Astrocyte (in vitro differentiated cells and primary cell): Measurements from ENCODE around the gene EXPH5. TPM values are rescaled to one million over a fixed set of nuclear protein-coding genes. Genes with fewer than 3 reads are reported as not detected.

Experiments
- DNase-seq: peaks from one replicate; pipeline ENCODE4 v3.0.0-alpha.2; 2010; ENCODE audit warnings: low read depth
- FAIRE-seq: peaks from 2 replicates; lab custom pipeline; 2011; peaks lifted over from hg19 to GRCh38; lab: Jason Lieb, UNC
- H2AFZ ChIP-seq: 2 replicates; pipeline ENCODE4 v1.6.0; 2012; ENCODE audit warnings: low read depth, low read length, inconsistent platforms
- H3K27ac ChIP-seq: 2 replicates; pipeline ENCODE4 v1.5.1; 2011; ENCODE audit warnings: low read depth, low read length, inconsistent platforms
- H3K27me3 ChIP-seq: 2 replicates; pipeline ENCODE4 v1.6.0; 2011; ENCODE audit warnings: low read length, inconsistent platforms; ENCODE audit not compliant: insufficient read depth
- H3K36me3 ChIP-seq: 2 replicates; pipeline ENCODE4 v1.5.1; 2011; ENCODE audit warnings: low read length, inconsistent platforms; ENCODE audit not compliant: insufficient read depth
- H3K4me1 ChIP-seq: 2 replicates; pipeline ENCODE4 v1.5.1; 2011; ENCODE audit warnings: low read length, inconsistent platforms; ENCODE audit not compliant: insufficient read depth
- H3K4me2 ChIP-seq: 2 replicates; pipeline ENCODE4 v1.6.0; 2012; ENCODE audit warnings: low read length, inconsistent platforms
- H3K4me3 ChIP-seq: 2 replicates; pipeline ENCODE4 v1.5.1; 2011; ENCODE audit warnings: low read depth, mild to moderate bottlenecking, low read length, inconsistent platforms; ENCODE audit not compliant: insufficient read depth
- H3K79me2 ChIP-seq: 2 replicates; pipeline ENCODE4 v1.6.0; 2012; ENCODE audit warnings: mild to moderate bottlenecking, low read length, inconsistent platforms; ENCODE audit not compliant: insufficient read depth
- H3K9ac ChIP-seq: 2 replicates; pipeline ENCODE4 v1.6.0; 2012; ENCODE audit warnings: mild to moderate bottlenecking, low read length, inconsistent platforms
- H3K9me3 ChIP-seq: 2 replicates; pipeline ENCODE4 v1.5.1; 2012; ENCODE audit warnings: low read depth, mild to moderate bottlenecking, low read length, inconsistent platforms; ENCODE audit not compliant: insufficient read depth
- H4K20me1 ChIP-seq: 2 replicates; pipeline ENCODE4 v1.6.0; 2012; ENCODE audit warnings: low read length, inconsistent platforms; ENCODE audit not compliant: insufficient read depth
- H3K27ac Mint-ChIP-seq: one replicate; pipeline ENCODE4 v1.8.0; 2021; ENCODE audit warnings: mild to moderate bottlenecking, mixed read lengths; ENCODE audit not compliant: unreplicated experiment
- H3K27me3 Mint-ChIP-seq: one replicate; pipeline ENCODE4 v1.8.0; 2021; ENCODE audit warnings: low read depth, mixed read lengths; ENCODE audit not compliant: unreplicated experiment
- H3K36me3 Mint-ChIP-seq: one replicate; pipeline ENCODE4 v1.8.0; 2021; ENCODE audit warnings: low read depth, mixed read lengths; ENCODE audit not compliant: unreplicated experiment
- H3K4me1 Mint-ChIP-seq: one replicate; pipeline ENCODE4 v1.8.0; 2021; ENCODE audit warnings: low read depth, mixed read lengths; ENCODE audit not compliant: unreplicated experiment
- H3K4me3 Mint-ChIP-seq: one replicate; pipeline ENCODE4 v1.8.0; 2021; ENCODE audit warnings: mild to moderate bottlenecking, moderate library complexity, mixed read lengths; ENCODE audit not compliant: unreplicated experiment
- H3K9me3 Mint-ChIP-seq: one replicate; pipeline ENCODE4 v1.8.0; 2021; ENCODE audit warnings: mild to moderate bottlenecking, mixed read lengths; ENCODE audit not compliant: unreplicated experiment
- EZH2 ChIP-seq: IDR thresholded peaks from 2 replicates; pipeline ENCODE4 v1.6.1; 2012; ENCODE audit warnings: mild to moderate bottlenecking, low read length, inconsistent platforms; ENCODE audit not compliant: insufficient read depth
- total RNA-seq: library from RNA; stranded (reverse); gene quantifications from 2 replicates; pipeline ENCODE4 v1.2.1, GENCODE V29; 2021
- TF ChIP-seq, protein P1 (sequence below): IDR thresholded peaks from 2 replicates; pipeline ENCODE4 v1.5.1; 2011; ENCODE audit warnings: low read depth, mild to moderate bottlenecking, inconsistent platforms, low read length, moderate library complexity; ENCODE audit not compliant: insufficient read depth

The EXPH5 gene
- total RNA-seq, 1 donor from 2014 or later = 7.9 TPM

DNA sequence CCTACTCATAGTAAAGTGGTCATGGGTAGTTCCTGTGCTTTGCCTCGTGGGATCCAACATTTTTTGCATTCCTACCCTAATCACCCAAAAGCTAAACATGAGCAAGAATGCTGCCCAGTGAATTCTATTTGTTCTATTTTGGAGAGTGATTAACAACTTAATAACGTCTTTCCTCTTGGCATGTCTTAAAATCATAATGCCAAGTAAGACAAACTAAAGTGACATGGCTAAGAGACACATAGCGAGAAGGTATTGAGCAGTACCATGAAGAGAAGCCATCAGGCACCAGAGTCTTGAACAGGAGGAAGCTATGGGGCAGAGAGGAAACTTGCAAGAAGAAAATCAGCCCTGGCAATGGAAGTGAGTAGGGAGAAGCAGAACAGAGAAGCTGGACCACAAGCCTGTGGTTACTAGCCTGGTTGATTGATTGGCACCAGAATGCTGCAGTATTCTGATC is 32.0 kb downstream of the EXPH5 start:
- H3K27ac ChIP-seq = peak overlapping the region; percentile 20
- H3K9ac ChIP-seq = no peak overlapping the region
- no peaks in the 10 kb centered on the region for H3K36me3 ChIP-seq
- TF ChIP-seq EZH2 = no peak
- TF ChIP-seq, protein P1, sequence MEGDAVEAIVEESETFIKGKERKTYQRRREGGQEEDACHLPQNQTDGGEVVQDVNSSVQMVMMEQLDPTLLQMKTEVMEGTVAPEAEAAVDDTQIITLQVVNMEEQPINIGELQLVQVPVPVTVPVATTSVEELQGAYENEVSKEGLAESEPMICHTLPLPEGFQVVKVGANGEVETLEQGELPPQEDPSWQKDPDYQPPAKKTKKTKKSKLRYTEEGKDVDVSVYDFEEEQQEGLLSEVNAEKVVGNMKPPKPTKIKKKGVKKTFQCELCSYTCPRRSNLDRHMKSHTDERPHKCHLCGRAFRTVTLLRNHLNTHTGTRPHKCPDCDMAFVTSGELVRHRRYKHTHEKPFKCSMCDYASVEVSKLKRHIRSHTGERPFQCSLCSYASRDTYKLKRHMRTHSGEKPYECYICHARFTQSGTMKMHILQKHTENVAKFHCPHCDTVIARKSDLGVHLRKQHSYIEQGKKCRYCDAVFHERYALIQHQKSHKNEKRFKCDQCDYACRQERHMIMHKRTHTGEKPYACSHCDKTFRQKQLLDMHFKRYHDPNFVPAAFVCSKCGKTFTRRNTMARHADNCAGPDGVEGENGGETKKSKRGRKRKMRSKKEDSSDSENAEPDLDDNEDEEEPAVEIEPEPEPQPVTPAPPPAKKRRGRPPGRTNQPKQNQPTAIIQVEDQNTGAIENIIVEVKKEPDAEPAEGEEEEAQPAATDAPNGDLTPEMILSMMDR = no peak
- H3K4me3 ChIP-seq = no peak overlapping the region
- Mint-ChIP-seq H3K27ac (peak overlapping the region; percentile 84), H3K36me3 (no peaks in the 10 kb centered on the region), H3K9me3 (no peaks in the 10 kb centered on the region), H3K27me3 (no peaks in the 10 kb centered on the region), H3K4me1 (peaks cover 52% of the 10 kb centered on the region), H3K4me3 (no peak overlapping the region)
- peak; percentile 77 for DNase-seq
- FAIRE-seq = peak; percentile 85
- H3K27me3 ChIP-seq = no peaks in the 10 kb centered on the region
- peaks cover 28% of the 10 kb centered on the region for H3K4me1 ChIP-seq
- H3K9me3 ChIP-seq = no peaks in the 10 kb centered on the region
- no peak overlapping the region for H2AFZ ChIP-seq
- H3K4me2 ChIP-seq = peak overlapping the region; percentile 52
- H3K79me2 ChIP-seq = no peaks in the 10 kb centered on the region
- H4K20me1 ChIP-seq = no peaks in the 10 kb centered on the region

DNA sequence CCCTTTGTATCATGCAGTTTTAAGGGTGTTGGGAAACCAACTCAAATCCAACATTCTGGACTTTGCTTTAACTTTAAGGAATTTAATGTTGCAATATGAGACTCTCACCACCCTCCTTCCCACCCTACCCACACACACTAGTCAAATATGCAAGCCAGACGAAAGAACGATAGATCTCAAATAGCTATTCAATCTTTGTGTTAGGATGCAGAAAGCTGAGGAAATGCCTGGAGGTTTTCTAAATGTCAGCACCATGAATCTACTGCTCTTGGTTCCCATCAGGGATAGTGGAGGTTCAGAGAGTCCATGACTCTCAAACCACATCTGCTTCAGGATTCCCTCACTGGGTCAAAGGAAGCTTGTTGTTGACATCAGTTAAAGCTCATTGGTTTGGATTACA is 33.7 kb downstream of the EXPH5 start:
- Histone ChIP-seq H2AFZ (no peak overlapping the region), H4K20me1 (no peaks in the 10 kb centered on the region), H3K9me3 (no peaks in the 10 kb centered on the region), H3K9ac (no peak overlapping the region), H3K36me3 (no peaks in the 10 kb centered on the region), H3K4me2 (peak overlapping the region; percentile 65), H3K79me2 (no peaks in the 10 kb centered on the region), H3K27ac (no peak overlapping the region), H3K4me1 (peaks cover 28% of the 10 kb centered on the region), H3K27me3 (no peaks in the 10 kb centered on the region), H3K4me3 (no peak overlapping the region)
- H3K36me3 Mint-ChIP-seq = no peaks in the 10 kb centered on the region
- DNase-seq (peak; percentile 86), FAIRE-seq (peak; percentile 97)
- TF ChIP-seq EZH2 = no peak
- TF ChIP-seq, protein P1 = no peak
- H3K4me3 Mint-ChIP-seq = no peak overlapping the region
- H3K27me3 Mint-ChIP-seq = no peaks in the 10 kb centered on the region
- no peaks in the 10 kb centered on the region for H3K9me3 Mint-ChIP-seq
- peak overlapping the region; percentile 68 for H3K27ac Mint-ChIP-seq
- H3K4me1 Mint-ChIP-seq = peaks cover 52% of the 10 kb centered on the region

DNA sequence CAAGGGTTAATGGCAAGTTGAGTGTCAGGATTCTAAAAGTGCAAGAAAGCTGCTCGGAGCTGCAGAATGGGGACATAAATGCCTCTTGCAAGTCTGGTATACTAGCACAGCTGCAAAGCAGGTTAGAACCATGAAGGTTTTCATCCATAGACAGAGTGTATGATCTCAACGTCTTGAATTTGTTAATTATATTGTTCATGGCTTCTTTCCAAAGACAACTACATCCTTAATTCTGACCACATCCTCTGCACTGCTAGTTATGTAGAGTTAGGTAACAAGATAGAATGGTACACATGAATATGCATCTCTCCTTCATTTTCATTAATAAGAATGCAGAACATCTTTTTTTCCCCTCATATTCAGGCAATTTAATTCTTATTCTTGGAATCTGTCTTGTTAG is 34.2 kb downstream of the EXPH5 start:
- H3K27ac Mint-ChIP-seq = no peak overlapping the region
- no peaks in the 10 kb centered on the region for H3K36me3 ChIP-seq
- no peaks in the 10 kb centered on the region for H3K36me3 Mint-ChIP-seq
- peaks cover 52% of the 10 kb centered on the region for H3K4me1 Mint-ChIP-seq
- H2AFZ ChIP-seq = no peak overlapping the region
- H3K27ac ChIP-seq = no peak overlapping the region
- peak overlapping the region; percentile 65 for H3K4me2 ChIP-seq
- H3K9ac ChIP-seq = no peak overlapping the region
- H3K4me3 Mint-ChIP-seq = no peak overlapping the region
- no peaks in the 10 kb centered on the region for H3K9me3 ChIP-seq
- no peak overlapping the region for H3K4me3 ChIP-seq
- FAIRE-seq (peak; percentile 88), DNase-seq (peak; percentile 81)
- no peaks in the 10 kb centered on the region for H3K9me3 Mint-ChIP-seq
- H3K27me3 ChIP-seq = no peaks in the 10 kb centered on the region
- H3K79me2 ChIP-seq = no peaks in the 10 kb centered on the region
- H3K4me1 ChIP-seq = peaks cover 28% of the 10 kb centered on the region
- no peaks in the 10 kb centered on the region for H4K20me1 ChIP-seq
- TF ChIP-seq, protein P1 = no peak
- TF ChIP-seq EZH2 = no peak
- H3K27me3 Mint-ChIP-seq = no peaks in the 10 kb centered on the region
